ENCODE data around the gene ING5.
"Not testable (repeated sequence)": the region's sequence is repeated elsewhere in the genome, so short reads cannot be mapped to it uniquely, and the experiment has no call there.

ING5 gene

GRCh38 chr2:241656190-241656741 is 45.6 kb upstream of the ING5 start:
- no peak overlapping the region for H3K4me3 ChIP-seq (ENCODE audit: low read depth, low read length)
- TF ChIP-seq CTCF (IDR thresholded peaks at IDR 0.05; ENCODE audit: low read depth, low read length) = no peak
- no peak for DNase-seq (ENCODE audit: low read depth)

GRCh38 chr2:241657786-241658254 is 44.0 kb upstream of the ING5 start:
- no peak overlapping the region for H3K4me3 ChIP-seq (ENCODE audit: low read depth, low read length)
- no peak for DNase-seq (ENCODE audit: low read depth)
- TF ChIP-seq CTCF (IDR thresholded peaks at IDR 0.05; ENCODE audit: low read depth, low read length) = no peak
- TF ChIP-seq MAX (IDR thresholded peaks at IDR 0.05; ENCODE audit: low read depth, low read length) = no peak
- no peak for TF ChIP-seq MYC (IDR thresholded peaks at IDR 0.05; ENCODE audit: low read depth, low read length)

- no peak overlapping the region for H3K4me3 ChIP-seq (ENCODE audit: low read depth, low read length)
- no peak for TF ChIP-seq MYC (IDR thresholded peaks at IDR 0.05; ENCODE audit: low read depth, low read length)
- no peak for TF ChIP-seq MAX (IDR thresholded peaks at IDR 0.05; ENCODE audit: low read depth, low read length)
- no peak for TF ChIP-seq POLR2A (IDR thresholded peaks at IDR 0.05; ENCODE audit: extremely low read depth, insufficient read length)
- TF ChIP-seq CTCF (IDR thresholded peaks at IDR 0.05; ENCODE audit: low read depth, low read length) = no peak
- DNase-seq (ENCODE audit: low read depth) = no peak
Measured at GRCh38 chr2:241658296-241658695, 43.5 kb upstream of the ING5 start.

GRCh38 chr2:241659150-241659739 is 42.6 kb upstream of the ING5 start:
- peak; percentile 74 for DNase-seq (ENCODE audit: low read depth)
- TF ChIP-seq CTCF (IDR thresholded peaks at IDR 0.05; ENCODE audit: low read depth, low read length) (peak; percentile 66), MAX (IDR thresholded peaks at IDR 0.05; ENCODE audit: low read depth, low read length) (no peak)
- no peak overlapping the region for H3K4me3 ChIP-seq (ENCODE audit: low read depth, low read length)

- H3K4me3 ChIP-seq (ENCODE audit: low read depth, low read length) = no peak overlapping the region
- no peak for TF ChIP-seq MAX (IDR thresholded peaks at IDR 0.05; ENCODE audit: low read depth, low read length)
- TF ChIP-seq CTCF (IDR thresholded peaks at IDR 0.05; ENCODE audit: low read depth, low read length) = no peak
- TF ChIP-seq POLR2A (IDR thresholded peaks at IDR 0.05; ENCODE audit: extremely low read depth, insufficient read length) = no peak
- no peak for TF ChIP-seq MYC (IDR thresholded peaks at IDR 0.05; ENCODE audit: low read depth, low read length)
- no peak for DNase-seq (ENCODE audit: low read depth)
Measured at GRCh38 chr2:241660593-241661213, 41.1 kb upstream of the ING5 start.

GRCh38 chr2:241662731-241663130 is 39.1 kb upstream of the ING5 start:
- H3K4me3 ChIP-seq (ENCODE audit: low read depth, low read length); DNase-seq (ENCODE audit: low read depth): not testable (repeated sequence)

All from NB4 (cell line).